Middle frontal gyrus (tissue), 1 donor: Measurements from ENCODE around the gene MYO7A.

Experiments used
- DNase-seq: peaks from one replicate; pipeline ENCODE4 v3.0.0-alpha.2; 2015; ENCODE audit warnings: low spot score; ENCODE audit errors: extremely low spot score

Gene MYO7A

GRCh38 chr11:77127920-77128691 is at the start of gene MYO7A:
MYO7A (plus strand) TSS chr11:77128246; CDS start chr11:77130635, 2,389 bp downstream.
- peak; percentile 6 for DNase-seq

- no peak for DNase-seq
Observed at GRCh38 chr11:77079666-77080065, 48.4 kb upstream of the MYO7A start.

- no peak for DNase-seq
Observed at GRCh38 chr11:77080643-77081210, 47.3 kb upstream of the MYO7A start.

- DNase-seq, result no peak
Observed at GRCh38 chr11:77081381-77081851, 46.6 kb upstream of the MYO7A start.

- DNase-seq, result no peak
Observed at GRCh38 chr11:77081976-77082836, 45.8 kb upstream of the MYO7A start.

GRCh38 chr11:77082838-77083565 is 45.0 kb upstream of the MYO7A start:
- no peak for DNase-seq

- no peak for DNase-seq
Observed at GRCh38 chr11:77083566-77084245, 44.3 kb upstream of the MYO7A start.

GRCh38 chr11:77084581-77085191 is 43.4 kb upstream of the MYO7A start:
- DNase-seq, result no peak

GRCh38 chr11:77085652-77086051 is 42.4 kb upstream of the MYO7A start:
- no peak for DNase-seq

GRCh38 chr11:77086521-77087472 is 41.2 kb upstream of the MYO7A start:
- DNase-seq, result no peak

GRCh38 chr11:77087723-77088225 is 40.3 kb upstream of the MYO7A start:
- no peak for DNase-seq

GRCh38 chr11:77088236-77089003 is 39.6 kb upstream of the MYO7A start:
- DNase-seq, result no peak

GRCh38 chr11:77089004-77089545 is 39.0 kb upstream of the MYO7A start:
- DNase-seq, result no peak

GRCh38 chr11:77090046-77090372 is 38.0 kb upstream of the MYO7A start:
- no peak for DNase-seq

- no peak for DNase-seq
Observed at GRCh38 chr11:77090373-77091111, 37.5 kb upstream of the MYO7A start.

- peak; percentile 28 for DNase-seq
Observed at GRCh38 chr11:77091146-77091940, 36.7 kb upstream of the MYO7A start.
